Measurements from ENCODE around the gene HMGN5.

DNA sequence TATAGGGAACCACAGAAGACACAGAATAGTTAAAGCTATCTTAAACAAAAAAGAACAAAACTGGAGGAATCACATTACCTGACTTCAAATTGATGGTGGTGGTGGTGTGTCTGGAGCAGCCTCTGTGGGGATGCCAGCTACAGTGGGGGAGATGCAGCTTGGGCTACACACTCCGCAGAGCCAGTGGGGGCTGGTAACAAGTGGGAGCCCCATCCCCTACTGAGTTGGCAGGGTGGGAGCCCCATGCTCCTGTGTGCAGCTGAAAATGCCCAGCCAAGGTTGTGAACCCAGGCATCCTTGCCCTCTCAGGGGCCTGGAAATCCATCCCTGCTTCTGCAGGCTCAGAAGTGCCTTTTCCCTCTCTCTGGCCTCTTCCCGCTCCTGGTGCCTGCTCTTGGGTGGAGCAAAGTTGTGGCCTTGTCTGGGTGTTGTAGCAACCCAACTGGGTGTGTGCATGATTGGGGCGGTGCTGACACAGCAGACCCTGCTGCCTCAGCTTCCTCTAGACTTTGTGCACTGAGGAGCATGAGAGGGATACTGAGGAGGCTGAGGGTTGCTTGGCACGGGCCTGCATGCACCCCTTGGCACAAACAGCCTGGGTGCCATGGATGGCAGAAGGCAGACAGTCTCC, 39.1 kb upstream of the HMGN5 start:
- TF ChIP-seq, protein P1, sequence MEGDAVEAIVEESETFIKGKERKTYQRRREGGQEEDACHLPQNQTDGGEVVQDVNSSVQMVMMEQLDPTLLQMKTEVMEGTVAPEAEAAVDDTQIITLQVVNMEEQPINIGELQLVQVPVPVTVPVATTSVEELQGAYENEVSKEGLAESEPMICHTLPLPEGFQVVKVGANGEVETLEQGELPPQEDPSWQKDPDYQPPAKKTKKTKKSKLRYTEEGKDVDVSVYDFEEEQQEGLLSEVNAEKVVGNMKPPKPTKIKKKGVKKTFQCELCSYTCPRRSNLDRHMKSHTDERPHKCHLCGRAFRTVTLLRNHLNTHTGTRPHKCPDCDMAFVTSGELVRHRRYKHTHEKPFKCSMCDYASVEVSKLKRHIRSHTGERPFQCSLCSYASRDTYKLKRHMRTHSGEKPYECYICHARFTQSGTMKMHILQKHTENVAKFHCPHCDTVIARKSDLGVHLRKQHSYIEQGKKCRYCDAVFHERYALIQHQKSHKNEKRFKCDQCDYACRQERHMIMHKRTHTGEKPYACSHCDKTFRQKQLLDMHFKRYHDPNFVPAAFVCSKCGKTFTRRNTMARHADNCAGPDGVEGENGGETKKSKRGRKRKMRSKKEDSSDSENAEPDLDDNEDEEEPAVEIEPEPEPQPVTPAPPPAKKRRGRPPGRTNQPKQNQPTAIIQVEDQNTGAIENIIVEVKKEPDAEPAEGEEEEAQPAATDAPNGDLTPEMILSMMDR (conservative IDR thresholded peaks at IDR 0.05; ENCODE audit: low read length): no peak
- TF ChIP-seq EZH2phosphoT487 (IDR thresholded peaks at IDR 0.05; ENCODE audit: borderline replicate concordance, low read depth, low read length): no peak

All from OCI-LY7 (cell line).